PC-3 (cell line): ENCODE measurements around the gene RIN2. TPM values are rescaled to one million over a fixed set of nuclear protein-coding genes. Genes with fewer than 3 reads are reported as not detected.

Experiments
- ATAC-seq: fragments of 200-7000 bp; cut with Tn5 transposase; 2 replicates; pipeline ENCODE4 v1.9.1; 2020; ENCODE audit warnings: mild to moderate bottlenecking, moderate library complexity
- BruUV-seq: library from RNA; stranded (reverse); fragments of 400-500 nt; replicated peaks from 2 replicates; lab custom pipeline; 2021; lab: Mats Ljungman, UMichigan
- CTCF ChIA-PET: fragments of 300-600 bp; sonication (Branson Sonifier 250); formaldehyde crosslinking; loops from one replicate; lab custom pipeline; 2022; ENCODE audit warnings: antibody characterized with exemption; lab: Charles Lee
- POLR2A ChIA-PET: fragments of 300-600 bp; sonication (Branson Sonifier 250); formaldehyde crosslinking; loops from one replicate; lab custom pipeline; 2022; ENCODE audit warnings: antibody characterized with exemption; ENCODE audit not compliant: unreplicated experiment; lab: Charles Lee
- DNase-seq: peaks from one replicate; pipeline ENCODE4 v3.0.0-alpha.2; 2015
- H2AFZ ChIP-seq: fragments of 300-600 bp; sonication (generic); 2 replicates; pipeline ENCODE4 v1.6.0; 2016; ENCODE audit warnings: antibody characterized with exemption, low read length
- H3F3A ChIP-seq: fragments of 300-600 bp; sonication (generic); one replicate; pipeline ENCODE4 v1.6.0; 2017; ENCODE audit warnings: antibody characterized with exemption, low read length, control low read depth, mild to moderate bottlenecking; ENCODE audit not compliant: unreplicated experiment
- H3K27ac ChIP-seq: fragments of 300-600 bp; sonication (generic); 2 replicates; pipeline ENCODE4 v1.5.1; 2016; ENCODE audit warnings: mild to moderate bottlenecking, low read length
- H3K27me3 ChIP-seq: fragments of 300-600 bp; sonication (generic); 2 replicates; pipeline ENCODE4 v1.6.1; 2016; ENCODE audit warnings: low read length, mixed read lengths
- H3K36me3 ChIP-seq: fragments of 300-600 bp; sonication (generic); 2 replicates; pipeline ENCODE4 v1.6.1; 2016; ENCODE audit warnings: low read depth, mixed run types, low read length, mixed read lengths
- H3K4me1 ChIP-seq: fragments of 300-600 bp; sonication (generic); 2 replicates; pipeline ENCODE4 v1.5.1; 2016; ENCODE audit warnings: low read length; ENCODE audit not compliant: insufficient read depth
- H3K4me2 ChIP-seq: fragments of 300-600 bp; sonication (generic); 2 replicates; pipeline ENCODE4 v1.6.0; 2016; ENCODE audit warnings: low read length
- H3K4me3 ChIP-seq: fragments of 300-600 bp; sonication (generic); 2 replicates; pipeline ENCODE4 v1.5.1; 2016; ENCODE audit warnings: mild to moderate bottlenecking, low read length, mixed read lengths
- H3K79me2 ChIP-seq: fragments of 300-600 bp; sonication (generic); 2 replicates; pipeline ENCODE4 v1.6.1; 2017; ENCODE audit warnings: low read length, mixed read lengths
- H3K9ac ChIP-seq: fragments of 300-600 bp; sonication (generic); 2 replicates; pipeline ENCODE4 v1.6.0; 2016; ENCODE audit warnings: mild to moderate bottlenecking, low read length
- H3K9me2 ChIP-seq: fragments of 300-600 bp; sonication (generic); replicated peaks from 2 replicates; pipeline ENCODE4 v1.6.1; 2016; ENCODE audit warnings: mixed run types, low read length, mixed read lengths
- H3K9me3 ChIP-seq: fragments of 300-600 bp; sonication (generic); 2 replicates; pipeline ENCODE4 v1.6.1; 2016; ENCODE audit warnings: low read length, mixed read lengths
- H4K20me1 ChIP-seq: fragments of 300-600 bp; sonication (generic); 2 replicates; pipeline ENCODE4 v1.6.1; 2016; ENCODE audit warnings: low read length, mixed read lengths
- EZH2 ChIP-seq: fragments of 300-600 bp; sonication (generic); IDR thresholded peaks from one replicate; pipeline ENCODE4 v1.6.1; 2017; ENCODE audit warnings: antibody characterized with exemption, mild to moderate bottlenecking, low read length; ENCODE audit not compliant: unreplicated experiment
- EZH2phosphoT487 ChIP-seq: fragments of 300-600 bp; sonication (generic); IDR thresholded peaks from 2 replicates; pipeline ENCODE4 v1.6.1; 2018; ENCODE audit warnings: mild to moderate bottlenecking, antibody characterized with exemption, low read length, borderline replicate concordance
- intact Hi-C: fragments of 100-400 bp; cut with micrococcal nuclease; formaldehyde crosslinking; loops from 2 replicates; pipeline ENCODE4 v1.9.0; 2023
- total RNA-seq: library from RNA; depleted of rRNA; stranded (reverse); fragments of >200 nt; gene quantifications from 2 replicates; pipeline ENCODE4 v1.2.3, GENCODE V29; 2014
- TF ChIP-seq, protein P1 (sequence below): fragments of 300-600 bp; sonication (generic); conservative IDR thresholded peaks from 2 replicates; pipeline ENCODE4 v1.5.1; 2017; ENCODE audit warnings: antibody characterized with exemption, low read depth, mild to moderate bottlenecking, low read length

The RIN2 gene
- total RNA-seq, 1 experiment from 2014 or later: 69.8 TPM

DNA sequence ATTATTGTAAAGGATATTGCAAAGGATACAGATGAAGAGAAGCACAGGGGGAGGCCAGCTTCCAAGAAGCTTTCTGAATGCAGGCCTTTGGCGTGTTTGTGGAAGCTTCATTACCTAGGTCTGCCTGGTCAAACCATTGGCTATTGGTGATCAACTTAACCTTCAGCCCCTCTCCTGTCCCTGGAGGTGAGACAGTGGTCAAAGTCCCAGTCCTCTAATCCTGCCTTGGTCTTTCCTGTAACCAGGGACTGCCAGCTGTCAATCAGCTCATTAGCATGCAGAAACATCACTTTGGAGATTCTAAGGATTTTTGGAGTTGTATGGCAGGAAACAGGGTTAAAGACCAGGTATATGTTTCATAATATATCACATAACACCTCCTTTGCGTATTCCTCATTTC is 13.0 kb downstream of the RIN2 start:
- H3K9ac ChIP-seq: no peak overlapping the region
- H3K9me3 ChIP-seq: no peaks in the 10 kb centered on the region
- ChIA-PET POLR2A (no interaction called here), CTCF (no interaction called here)
- H3K27ac ChIP-seq: no peak overlapping the region
- TF ChIP-seq, protein P1, sequence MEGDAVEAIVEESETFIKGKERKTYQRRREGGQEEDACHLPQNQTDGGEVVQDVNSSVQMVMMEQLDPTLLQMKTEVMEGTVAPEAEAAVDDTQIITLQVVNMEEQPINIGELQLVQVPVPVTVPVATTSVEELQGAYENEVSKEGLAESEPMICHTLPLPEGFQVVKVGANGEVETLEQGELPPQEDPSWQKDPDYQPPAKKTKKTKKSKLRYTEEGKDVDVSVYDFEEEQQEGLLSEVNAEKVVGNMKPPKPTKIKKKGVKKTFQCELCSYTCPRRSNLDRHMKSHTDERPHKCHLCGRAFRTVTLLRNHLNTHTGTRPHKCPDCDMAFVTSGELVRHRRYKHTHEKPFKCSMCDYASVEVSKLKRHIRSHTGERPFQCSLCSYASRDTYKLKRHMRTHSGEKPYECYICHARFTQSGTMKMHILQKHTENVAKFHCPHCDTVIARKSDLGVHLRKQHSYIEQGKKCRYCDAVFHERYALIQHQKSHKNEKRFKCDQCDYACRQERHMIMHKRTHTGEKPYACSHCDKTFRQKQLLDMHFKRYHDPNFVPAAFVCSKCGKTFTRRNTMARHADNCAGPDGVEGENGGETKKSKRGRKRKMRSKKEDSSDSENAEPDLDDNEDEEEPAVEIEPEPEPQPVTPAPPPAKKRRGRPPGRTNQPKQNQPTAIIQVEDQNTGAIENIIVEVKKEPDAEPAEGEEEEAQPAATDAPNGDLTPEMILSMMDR: no peak
- TF ChIP-seq EZH2 (no peak), EZH2phosphoT487 (no peak)
- no peak for ATAC-seq
- H3K79me2 ChIP-seq: 0 out of 2 replicates have a peak, but pooled peaks cover 2% of the 10 kb centered on the region
- intact Hi-C loops: no loop called here
- no peaks in the 10 kb centered on the region for H3K36me3 ChIP-seq
- H2AFZ ChIP-seq: no peak overlapping the region
- H3K27me3 ChIP-seq: no peaks in the 10 kb centered on the region
- no peak overlapping the region for H3K4me2 ChIP-seq
- H3F3A ChIP-seq: no peaks in the 10 kb centered on the region
- DNase-seq: no peak
- peaks cover 44% of the 10 kb centered on the region for H3K4me1 ChIP-seq
- H3K4me3 ChIP-seq: no peak overlapping the region
- H4K20me1 ChIP-seq: no peaks in the 10 kb centered on the region
- H3K9me2 ChIP-seq: no peaks in the 10 kb centered on the region
- BruUV-seq: no TSS peak

DNA sequence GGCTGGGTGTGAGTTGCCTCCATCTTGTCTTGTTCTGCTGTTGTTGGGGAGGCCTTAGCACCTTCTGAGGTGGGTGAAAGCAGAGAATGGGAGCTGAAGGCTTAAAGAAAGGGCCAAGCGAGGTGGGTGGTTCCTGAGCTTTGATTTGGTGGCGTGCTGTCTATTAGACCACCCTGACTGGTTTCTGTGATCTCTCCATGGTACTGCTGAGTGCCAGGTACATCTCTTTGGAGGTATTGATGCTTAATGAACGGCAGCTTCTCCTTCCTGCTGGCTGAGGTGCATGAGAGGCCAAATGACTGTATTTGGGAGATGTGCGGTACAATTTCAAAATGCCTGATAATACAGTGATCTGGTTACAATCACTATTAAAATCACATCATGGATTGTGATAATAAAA is 15.4 kb downstream of the RIN2 start:
- no peak for ATAC-seq

More for the DNA sequence above, 15.4 kb downstream of the RIN2 start:
- intact Hi-C loops: no loop called here
- H3F3A ChIP-seq: no peaks in the 10 kb centered on the region
- ChIA-PET POLR2A (interaction anchor here (0.6 to 0.7 kb wide), 2 partner anchors 60 to 1579 kb away, joined by 4 to 5 read pairs; no protein-coding TSS in a partner anchor), CTCF (no interaction called here)
- H3K9me2 ChIP-seq: no peaks in the 10 kb centered on the region
- TF ChIP-seq EZH2phosphoT487 (no peak), EZH2 (no peak)
- TF ChIP-seq, protein P1: no peak
- H3K4me1 ChIP-seq: peaks cover 44% of the 10 kb centered on the region
- H4K20me1 ChIP-seq: no peaks in the 10 kb centered on the region
- no peak for DNase-seq
- no peaks in the 10 kb centered on the region for H3K9me3 ChIP-seq
- no peaks in the 10 kb centered on the region for H3K27me3 ChIP-seq
- H3K36me3 ChIP-seq: no peaks in the 10 kb centered on the region
- H3K4me3 ChIP-seq: no peak overlapping the region
- no peak overlapping the region for H2AFZ ChIP-seq
- no peak overlapping the region for H3K4me2 ChIP-seq
- no peak overlapping the region for H3K9ac ChIP-seq
- BruUV-seq: no TSS peak
- H3K27ac ChIP-seq: no peak overlapping the region
- no peaks in the 10 kb centered on the region for H3K79me2 ChIP-seq
